OCI-LY7 (cell line): ENCODE measurements around the gene PARD3. TPM values are rescaled to one million over a fixed set of nuclear protein-coding genes. Genes with fewer than 3 reads are reported as not detected.

Experiments used
- BruUV-seq: library from RNA; stranded (reverse); fragments of 400-500 nt; replicated peaks from 2 replicates; lab custom pipeline; 2021; lab: Mats Ljungman, UMichigan
- CTCF ChIA-PET: fragments of 300-600 bp; sonication (Branson Sonifier 250); formaldehyde crosslinking; loops from one replicate; lab custom pipeline; 2022; ENCODE audit warnings: antibody characterized with exemption; ENCODE audit not compliant: unreplicated experiment; lab: Charles Lee
- POLR2A ChIA-PET: fragments of 300-600 bp; sonication (Branson Sonifier 250); formaldehyde crosslinking; loops from one replicate; lab custom pipeline; 2022; ENCODE audit warnings: antibody characterized with exemption; lab: Charles Lee
- DNase-seq: peaks from one replicate; pipeline ENCODE4 v3.0.0-alpha.2; 2015; ENCODE audit warnings: low spot score
- H2AFZ ChIP-seq: fragments of 200-600 bp; sonication (generic), shearing (Covaris generic); 2 replicates; pipeline ENCODE4 v1.6.1; 2014; ENCODE audit warnings: mild to moderate bottlenecking, antibody characterized with exemption, low read length, moderate library complexity
- H3K27ac ChIP-seq: fragments of 200-600 bp; sonication (generic); 2 replicates; pipeline ENCODE4 v1.5.1; 2014; ENCODE audit warnings: mixed run types, low read depth, mild to moderate bottlenecking, moderate library complexity, low read length, inconsistent platforms; ENCODE audit not compliant: poor library complexity, severe bottlenecking
- H3K36me3 ChIP-seq: fragments of 200-600 bp; sonication (generic); 2 replicates; pipeline ENCODE4 v1.6.1; 2014; ENCODE audit warnings: mild to moderate bottlenecking, antibody characterized with exemption, low read length, moderate library complexity, mixed read lengths; ENCODE audit not compliant: insufficient read depth
- H3K4me1 ChIP-seq: fragments of 200-600 bp; sonication (generic); 2 replicates; pipeline ENCODE4 v1.5.1; 2014; ENCODE audit warnings: mild to moderate bottlenecking, low read length; ENCODE audit not compliant: insufficient read depth, poor library complexity, severe bottlenecking
- H3K4me2 ChIP-seq: fragments of 200-600 bp; sonication (generic); 2 replicates; pipeline ENCODE4 v1.6.1; 2014; ENCODE audit warnings: mild to moderate bottlenecking, low read length
- H3K4me3 ChIP-seq: fragments of 200-600 bp; sonication (generic); 2 replicates; pipeline ENCODE4 v1.5.1; 2014; ENCODE audit warnings: mild to moderate bottlenecking, low read depth, low read length; ENCODE audit not compliant: poor library complexity, severe bottlenecking
- H3K79me2 ChIP-seq: fragments of 200-600 bp; sonication (generic); 2 replicates; pipeline ENCODE4 v1.6.1; 2016; ENCODE audit warnings: low read depth, mild to moderate bottlenecking, low read length, moderate library complexity, mixed read lengths; ENCODE audit not compliant: insufficient read depth
- H3K9me2 ChIP-seq: fragments of 200-600 bp; sonication (generic); 2 replicates; pipeline ENCODE4 v1.6.1; 2016; ENCODE audit warnings: mild to moderate bottlenecking, low read length, mixed read lengths; ENCODE audit not compliant: insufficient read depth
- H3K9me3 ChIP-seq: fragments of 200-600 bp; sonication (generic); 2 replicates; pipeline ENCODE4 v1.6.1; 2014; ENCODE audit warnings: mild to moderate bottlenecking, mixed run types, low read length, mixed read lengths
- H4K20me1 ChIP-seq: fragments of 200-600 bp; sonication (generic); 2 replicates; pipeline ENCODE4 v1.6.1; 2014; ENCODE audit warnings: mild to moderate bottlenecking, antibody characterized with exemption, low read length, moderate library complexity, mixed read lengths; ENCODE audit not compliant: insufficient read depth
- CTCF ChIP-seq: fragments of 200-600 bp; sonication (generic); conservative IDR thresholded peaks from 2 replicates; pipeline ENCODE4 v1.5.1; 2014; ENCODE audit warnings: mild to moderate bottlenecking, antibody characterized with exemption, low read length, moderate library complexity, mixed read lengths
- EZH2phosphoT487 ChIP-seq: fragments of 200-600 bp; sonication (generic); IDR thresholded peaks from 2 replicates; pipeline ENCODE4 v1.6.1; 2018; ENCODE audit warnings: low read depth, borderline replicate concordance, mild to moderate bottlenecking, mixed run types, antibody characterized with exemption, low read length, moderate library complexity, mixed read lengths
- intact Hi-C: fragments of 100-400 bp; cut with micrococcal nuclease; formaldehyde crosslinking; loops from one replicate; pipeline ENCODE4 v1.10.0; 2022; ENCODE audit not compliant: unreplicated experiment
- total RNA-seq, 2 experiments: library from RNA; depleted of rRNA in 1 of 2; stranded (reverse); fragments of >200 nt in 1 of 2; shearing (Covaris generic) in 1 of 2; gene quantifications; 2 replicates each; pipeline ENCODE4 v1.2.3, GENCODE V29; 2014 to 2022

The PARD3 gene
- total RNA-seq, 2 experiments from 2014 or later, result not detected

DNA sequence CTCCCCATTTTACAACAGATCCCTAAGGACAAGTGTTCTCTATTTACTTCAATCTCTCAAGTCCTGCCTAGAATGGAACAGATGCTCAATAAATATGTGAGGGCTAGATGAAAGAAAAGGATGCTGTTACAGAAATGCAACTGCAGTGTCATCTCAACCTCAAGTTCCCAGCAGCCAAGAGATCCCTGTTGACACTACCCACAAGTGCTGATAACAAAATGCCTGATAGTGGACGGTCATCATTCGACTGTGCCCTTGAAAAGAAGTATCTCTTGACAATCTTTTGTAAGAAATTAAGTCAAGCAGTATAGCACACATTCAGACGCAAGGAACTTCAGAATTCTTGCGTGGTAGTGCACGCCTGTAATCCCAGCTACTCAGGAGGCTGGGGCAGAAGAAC lies 133.2 kb downstream of the PARD3 start:
- CTCF ChIA-PET, result no interaction called here
- intact Hi-C loops, result no loop called here
- no peak overlapping the region for H3K4me3 ChIP-seq
- no peaks in the 10 kb centered on the region for H3K36me3 ChIP-seq
- no TSS peak for BruUV-seq
- no peak for TF ChIP-seq CTCF
- TF ChIP-seq EZH2phosphoT487, result no peak
- H4K20me1 ChIP-seq, result no peaks in the 10 kb centered on the region
- DNase-seq, result no peak
- H3K79me2 ChIP-seq, result no peaks in the 10 kb centered on the region
- no peaks in the 10 kb centered on the region for H3K4me1 ChIP-seq
- H3K9me3 ChIP-seq, result no peaks in the 10 kb centered on the region
- no peak overlapping the region for H2AFZ ChIP-seq
- POLR2A ChIA-PET, result no interaction called here
- no peak overlapping the region for H3K4me2 ChIP-seq
- H3K9me2 ChIP-seq, result no peaks in the 10 kb centered on the region
- no peak overlapping the region for H3K27ac ChIP-seq

DNA sequence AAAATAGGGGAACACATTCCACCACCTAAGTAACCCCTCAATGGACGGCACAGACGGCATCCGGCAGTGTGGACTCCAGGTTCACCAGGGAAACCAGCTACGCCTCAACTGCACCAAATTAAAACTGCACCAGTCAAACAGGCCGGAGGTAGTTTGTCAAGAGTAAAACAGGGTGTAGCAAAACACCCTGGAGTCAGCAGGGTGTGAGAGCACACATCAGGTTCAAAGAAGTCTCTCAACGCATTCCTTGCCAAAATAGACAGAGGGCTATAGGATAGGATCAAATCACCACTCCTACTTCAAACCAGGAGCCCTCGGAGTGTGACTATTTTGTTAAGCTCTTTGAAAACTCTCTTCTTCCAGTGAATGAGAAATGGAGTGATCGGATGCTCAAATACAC lies 135.9 kb downstream of the PARD3 start:
- no TSS peak for BruUV-seq
- intact Hi-C loops, result no loop called here
- CTCF ChIA-PET, result no interaction called here

More for the DNA sequence above, 135.9 kb downstream of the PARD3 start:
- Histone ChIP-seq H3K79me2 (no peaks in the 10 kb centered on the region), H3K36me3 (no peaks in the 10 kb centered on the region), H3K4me2 (no peak overlapping the region), H3K9me3 (no peaks in the 10 kb centered on the region), H3K4me3 (no peak overlapping the region), H2AFZ (no peak overlapping the region), H4K20me1 (no peaks in the 10 kb centered on the region), H3K4me1 (no peaks in the 10 kb centered on the region), H3K9me2 (no peaks in the 10 kb centered on the region), H3K27ac (no peak overlapping the region)
- POLR2A ChIA-PET, result no interaction called here
- TF ChIP-seq CTCF (no peak), EZH2phosphoT487 (no peak)
- no peak for DNase-seq
